Femur (tissue), 1 donor: ENCODE data around the gene STX1A.
"Not testable (repeated sequence)": the region's sequence is repeated elsewhere in the genome, so short reads cannot be mapped to it uniquely, and the experiment has no call there.

Experiments used
- DNase-seq: peaks from one replicate; pipeline ENCODE4 v3.0.0-alpha.2; 2017

The STX1A gene

GRCh38 chr7:73734619-73735527 is 15.4 kb upstream of the STX1A start:
- DNase-seq, result peak; percentile 56

- no peak for DNase-seq
These were observed 12.9 kb upstream of the STX1A start for GRCh38 chr7:73732397-73732796.

GRCh38 chr7:73730485-73730884 is 11.0 kb upstream of the STX1A start:
- DNase-seq, result no peak

GRCh38 chr7:73728551-73728950 is 9.1 kb upstream of the STX1A start:
- no peak for DNase-seq

- no peak for DNase-seq
These were observed 8.5 kb upstream of the STX1A start for GRCh38 chr7:73727952-73728351.

- DNase-seq, result no peak
These were observed 6.6 kb upstream of the STX1A start for GRCh38 chr7:73726083-73726466.

GRCh38 chr7:73723813-73724212 is 4.3 kb upstream of the STX1A start:
- DNase-seq, result no peak

- no peak for DNase-seq
These were observed 3.3 kb upstream of the STX1A start for GRCh38 chr7:73722785-73723184.

GRCh38 chr7:73722182-73722581 is 2.7 kb upstream of the STX1A start:
- not testable (repeated sequence) for DNase-seq

- DNase-seq, result peak; percentile 87
These were observed 1.9 kb upstream of the STX1A start for GRCh38 chr7:73721377-73721817.

- not testable (repeated sequence) for DNase-seq
These were observed 974 bp upstream of the STX1A start for GRCh38 chr7:73720443-73720842.

- DNase-seq, result no peak
These were observed 319 bp upstream of the STX1A start for GRCh38 chr7:73719806-73720169.

GRCh38 chr7:73718438-73718881 is 1.0 kb downstream of the STX1A start:
- no peak for DNase-seq

- peak; percentile 51 for DNase-seq
These were observed 1.5 kb downstream of the STX1A start for GRCh38 chr7:73717991-73718405.

- peak; percentile 60 for DNase-seq
These were observed 2.3 kb downstream of the STX1A start for GRCh38 chr7:73717025-73717807.

- no peak for DNase-seq
These were observed 3.1 kb downstream of the STX1A start for GRCh38 chr7:73716318-73716890.

GRCh38 chr7:73715648-73716317 is 3.7 kb downstream of the STX1A start:
- peak; percentile 79 for DNase-seq

- DNase-seq, result not testable (repeated sequence)
These were observed 6.2 kb downstream of the STX1A start for GRCh38 chr7:73713319-73713718.

- DNase-seq, result no peak
These were observed 6.7 kb downstream of the STX1A start for GRCh38 chr7:73712773-73713172.

GRCh38 chr7:73708961-73709549 is 10.4 kb downstream of the STX1A start:
- no peak for DNase-seq

GRCh38 chr7:73707045-73707631 is 12.3 kb downstream of the STX1A start:
- DNase-seq, result no peak
